IPS DF 19.7 (cell line): ENCODE data around the gene ZNF394.
"Not testable (repeated sequence)": the region's sequence is repeated elsewhere in the genome, so short reads cannot be mapped to it uniquely, and the experiment has no call there.

Source experiments
- DNase-seq: peaks from one replicate; pipeline ENCODE4 v3.0.0-alpha.2; 2013; ENCODE audit warnings: low read depth, low spot score

ZNF394 gene

DNA sequence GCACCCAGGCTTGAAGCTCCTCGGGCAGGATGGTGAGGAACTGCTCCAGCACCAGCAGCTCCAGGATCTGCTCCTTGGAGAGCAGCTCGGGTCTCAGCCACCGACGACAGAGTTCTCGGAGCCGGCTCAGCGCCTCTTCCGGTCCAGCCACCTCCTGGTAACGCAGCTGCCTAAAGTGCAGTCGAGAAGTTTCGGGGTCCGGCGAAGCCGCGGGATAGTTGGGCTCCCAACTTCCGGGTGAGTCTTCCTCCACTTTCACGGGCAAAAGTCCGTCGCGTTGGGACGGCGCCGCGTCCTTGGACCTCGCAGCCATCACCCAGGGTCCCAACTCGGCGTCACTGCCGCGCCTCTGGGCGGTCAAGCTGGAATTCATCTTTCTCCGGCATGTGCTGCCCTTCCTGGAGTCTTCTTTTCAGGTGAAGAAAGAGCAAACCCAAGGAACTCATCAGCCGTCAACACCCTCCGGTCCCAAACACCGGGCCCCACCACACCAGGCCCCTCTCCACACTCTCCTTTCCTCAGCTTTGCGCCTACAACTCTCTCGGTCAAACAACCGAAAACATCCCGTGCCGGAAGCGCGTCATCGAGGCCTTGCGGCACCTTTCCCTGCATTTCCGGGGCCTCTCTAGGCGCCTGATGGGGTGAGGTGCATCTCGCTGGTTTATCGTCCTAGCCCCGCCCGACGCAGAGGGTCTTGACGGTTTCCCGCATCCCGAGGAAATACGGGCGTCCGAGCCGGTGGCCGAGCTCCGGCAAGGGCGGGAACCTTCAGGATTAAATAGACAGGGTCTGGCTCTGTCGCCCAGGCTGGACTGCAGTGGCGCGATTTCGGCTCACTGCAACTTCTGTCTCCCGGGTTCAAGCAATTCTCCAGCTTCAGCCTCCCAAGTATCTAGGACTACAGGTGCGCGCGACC lies at the start of gene ZNF394:
TSS of gene ZNF394 (minus strand) at position 561 of the 916 bp plus-strand sequence. CDS start at position 373, 188 bp downstream.
- DNase-seq, result peak; percentile 80

GRCh38 chr7:99549545-99549944 lies 49.5 kb upstream of the ZNF394 start:
- not testable (repeated sequence) for DNase-seq

- DNase-seq, result not testable (repeated sequence)
These were observed 45.2 kb upstream of the ZNF394 start for GRCh38 chr7:99545308-99545707.

DNA sequence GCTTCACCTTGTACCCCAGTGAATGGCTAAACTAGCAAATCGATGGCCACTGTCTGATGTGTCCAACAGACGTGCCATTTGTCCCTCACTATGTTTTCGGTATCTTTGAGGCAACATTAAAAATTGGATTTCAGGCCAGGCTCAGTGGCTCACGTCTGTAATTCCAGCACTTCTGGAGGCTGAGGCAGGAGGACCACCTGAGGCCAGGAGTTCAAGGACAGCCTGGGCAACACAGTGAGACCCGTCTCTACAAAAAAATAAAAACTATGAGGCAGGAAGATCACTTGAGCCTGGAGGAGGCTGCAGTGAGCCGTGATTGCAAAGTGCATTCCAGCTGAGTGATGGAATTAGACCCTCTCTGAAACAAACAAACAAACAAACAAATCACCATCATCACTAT lies 43.8 kb upstream of the ZNF394 start:
- no peak for DNase-seq

- no peak for DNase-seq
These were observed 43.1 kb upstream of the ZNF394 start for GRCh38 chr7:99543081-99543671.

DNA sequence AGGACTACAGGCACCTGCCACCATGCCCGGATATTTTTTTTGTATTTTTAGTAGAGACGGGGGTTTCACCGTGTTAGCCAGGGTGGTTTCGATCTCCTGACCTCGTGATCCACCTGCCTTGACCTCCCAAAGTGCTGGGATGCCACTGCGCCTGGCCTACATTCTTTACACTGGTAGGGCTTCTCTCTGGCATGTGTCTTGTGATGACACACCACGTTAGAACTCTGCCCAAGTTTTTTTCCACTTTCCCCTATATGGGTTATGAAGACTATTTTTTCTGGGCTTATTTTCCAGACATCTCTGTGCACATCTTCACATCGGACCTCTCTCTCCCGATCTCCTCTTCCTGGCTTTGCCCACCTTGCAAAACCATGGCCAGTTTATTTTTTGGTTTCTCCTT lies 41.1 kb upstream of the ZNF394 start:
- DNase-seq, result no peak

GRCh38 chr7:99540542-99540941 lies 40.5 kb upstream of the ZNF394 start:
- DNase-seq, result no peak

- no peak for DNase-seq
These were observed 39.2 kb upstream of the ZNF394 start for GRCh38 chr7:99539213-99539811.

GRCh38 chr7:99535667-99536066 lies 35.6 kb upstream of the ZNF394 start:
- DNase-seq, result no peak

DNA sequence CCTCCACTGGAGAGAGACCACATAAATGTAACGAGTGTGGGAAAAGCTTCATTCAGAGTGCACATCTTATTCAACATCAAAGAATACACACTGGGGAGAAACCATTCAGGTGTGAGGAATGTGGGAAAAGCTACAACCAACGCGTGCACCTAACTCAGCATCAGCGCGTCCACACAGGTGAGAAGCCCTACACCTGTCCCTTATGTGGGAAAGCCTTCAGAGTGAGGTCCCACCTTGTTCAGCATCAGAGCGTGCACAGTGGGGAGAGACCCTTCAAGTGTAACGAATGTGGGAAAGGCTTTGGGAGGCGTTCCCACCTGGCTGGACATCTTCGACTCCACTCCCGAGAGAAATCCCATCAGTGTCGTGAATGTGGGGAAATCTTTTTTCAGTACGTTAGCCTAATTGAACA lies 31.3 kb upstream of the ZNF394 start:
- no peak for DNase-seq

DNA sequence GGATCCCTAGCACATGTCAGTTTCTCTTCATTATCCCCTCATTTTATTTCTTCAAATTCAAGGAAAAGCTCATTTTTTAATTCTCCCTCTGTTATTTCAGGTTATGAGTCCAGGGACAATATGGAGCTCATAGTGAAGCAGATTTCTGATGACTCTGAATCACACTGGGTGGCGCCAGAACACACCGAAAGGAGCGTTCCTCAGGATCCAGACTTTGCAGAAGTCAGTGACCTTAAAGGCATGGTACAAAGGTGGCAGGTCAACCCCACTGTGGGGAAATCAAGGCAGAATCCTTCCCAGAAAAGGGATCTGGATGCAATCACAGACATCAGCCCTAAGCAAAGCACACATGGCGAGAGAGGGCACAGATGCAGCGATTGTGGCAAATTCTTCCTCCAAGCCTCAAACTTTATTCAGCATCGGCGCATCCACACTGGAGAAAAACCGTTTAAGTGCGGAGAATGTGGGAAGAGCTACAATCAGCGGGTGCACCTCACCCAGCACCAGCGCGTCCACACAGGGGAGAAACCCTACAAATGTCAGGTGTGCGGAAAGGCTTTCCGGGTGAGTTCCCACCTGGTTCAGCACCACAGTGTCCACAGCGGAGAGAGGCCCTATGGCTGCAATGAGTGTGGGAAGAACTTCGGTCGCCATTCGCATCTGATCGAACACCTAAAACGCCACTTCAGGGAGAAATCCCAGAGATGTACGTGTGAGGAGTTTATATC lies 25.8 kb upstream of the ZNF394 start:
- no peak for DNase-seq

DNA sequence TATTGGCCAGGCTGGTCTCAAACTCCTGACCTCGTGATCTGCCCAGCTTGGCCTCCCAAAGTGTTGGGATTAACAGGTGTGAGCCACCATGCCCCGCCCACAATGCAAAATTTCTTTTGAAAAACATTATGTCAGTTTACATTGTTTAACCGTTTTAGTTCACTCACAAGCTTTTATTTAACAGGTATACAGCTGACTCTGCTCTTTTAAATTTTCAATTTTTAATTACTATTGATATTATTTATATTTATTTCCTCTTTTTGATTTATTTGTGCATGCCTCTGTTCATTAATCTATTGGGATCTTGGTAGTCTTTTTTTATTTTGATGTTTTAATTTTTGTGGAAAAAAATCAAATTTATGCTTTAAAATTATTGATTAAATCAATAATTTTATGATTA lies 21.3 kb upstream of the ZNF394 start:
- no peak for DNase-seq

DNA sequence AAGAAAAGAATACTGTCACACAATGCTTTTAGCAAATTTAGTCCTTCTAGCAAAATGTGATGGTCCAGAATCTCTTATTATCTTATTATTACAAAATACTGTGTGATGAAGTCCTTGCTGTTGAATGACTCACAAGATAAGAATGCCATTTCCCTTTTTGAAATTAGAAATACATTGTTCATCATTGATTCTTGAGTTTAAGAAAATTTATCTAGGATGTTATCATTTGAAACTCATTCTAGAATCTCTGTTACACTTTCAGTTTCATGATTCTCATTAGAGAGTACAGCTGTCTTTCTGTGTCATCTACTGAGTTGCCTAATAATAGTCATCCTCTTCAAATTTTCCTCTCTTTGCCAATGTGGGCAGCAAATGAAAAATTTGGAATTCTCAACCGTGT lies 14.0 kb upstream of the ZNF394 start:
- no peak for DNase-seq

DNA sequence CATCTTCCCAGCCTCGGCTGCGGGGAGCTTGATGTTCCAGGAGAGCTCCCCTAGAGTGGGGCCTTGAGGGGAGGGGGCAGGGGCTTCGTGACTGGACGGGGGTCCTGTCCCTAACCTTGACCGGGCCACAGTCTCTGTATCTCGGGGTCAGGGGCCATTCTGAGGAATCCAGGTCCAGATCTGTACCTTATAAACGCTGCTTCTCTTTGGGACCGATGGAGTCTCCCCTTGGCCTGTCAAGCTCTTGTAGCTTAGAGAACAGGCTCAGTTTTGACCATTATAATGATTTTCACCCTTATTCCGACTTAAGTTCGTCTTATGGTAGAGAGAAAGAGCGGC lies 5.2 kb upstream of the ZNF394 start:
- no peak for DNase-seq

DNA sequence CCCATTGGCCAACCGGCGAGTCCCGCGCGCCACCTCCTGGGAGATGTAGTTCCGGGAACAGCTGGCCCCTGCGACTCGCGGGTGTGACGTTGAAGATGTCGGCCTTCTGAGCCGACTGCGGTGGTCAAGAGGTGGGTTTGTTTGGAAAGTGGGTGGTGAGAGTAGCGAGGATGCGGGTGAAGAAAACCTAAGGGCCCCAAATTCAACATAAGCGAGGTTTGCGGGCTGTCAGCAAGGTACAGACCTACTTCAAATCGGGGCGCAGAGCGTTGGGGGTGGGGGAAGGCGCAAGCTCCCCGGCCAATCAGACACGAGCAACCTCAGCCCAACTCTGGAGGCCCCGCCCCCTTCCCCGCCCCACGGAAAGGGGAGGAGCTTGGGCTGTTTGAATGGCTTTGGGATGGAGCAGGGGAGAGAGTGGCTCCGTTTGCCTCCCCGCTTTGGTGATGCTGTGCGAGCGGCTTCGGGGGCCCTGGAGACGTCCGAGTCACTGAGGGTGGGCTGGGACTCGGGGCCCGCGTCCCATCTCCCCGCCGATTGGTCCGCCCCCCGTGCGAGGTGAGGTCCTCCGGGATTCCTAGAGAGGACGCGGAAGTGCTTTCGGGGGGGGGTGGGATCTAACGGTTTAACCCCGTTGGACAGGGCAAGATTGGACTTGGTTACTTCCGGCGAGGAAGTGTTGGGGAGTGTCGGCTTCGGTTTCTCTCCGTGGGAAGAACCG lies 4.7 kb upstream of the ZNF394 start, which contains the start of gene ZKSCAN5:
TSS of gene ZKSCAN5 (plus strand) at position 60 of the 721 bp plus-strand sequence. CDS start 1,383 bp downstream, outside the sequence.
- DNase-seq, result peak; percentile 68

DNA sequence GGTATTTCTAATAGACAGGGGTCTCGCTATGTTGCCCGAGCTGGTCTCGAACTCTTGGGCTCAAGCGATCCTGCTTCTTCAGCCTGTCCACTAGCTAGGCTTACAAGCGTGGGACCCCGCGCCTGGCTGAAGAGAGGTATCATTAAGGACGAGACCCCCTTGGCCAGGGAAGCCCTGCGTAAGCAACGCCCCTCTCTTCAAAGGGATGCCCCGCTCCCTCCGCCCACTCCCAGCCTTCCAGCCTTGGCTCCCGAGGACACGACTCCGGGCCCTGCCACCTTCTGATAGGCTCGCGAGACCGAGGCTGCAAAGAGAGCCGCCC lies 4.2 kb upstream of the ZNF394 start:
- peak; percentile 84 for DNase-seq

GRCh38 chr7:99501236-99501635 lies 1.2 kb upstream of the ZNF394 start:
- DNase-seq, result not testable (repeated sequence)

GRCh38 chr7:99500637-99501009 lies 542 bp upstream of the ZNF394 start:
- no peak for DNase-seq

DNA sequence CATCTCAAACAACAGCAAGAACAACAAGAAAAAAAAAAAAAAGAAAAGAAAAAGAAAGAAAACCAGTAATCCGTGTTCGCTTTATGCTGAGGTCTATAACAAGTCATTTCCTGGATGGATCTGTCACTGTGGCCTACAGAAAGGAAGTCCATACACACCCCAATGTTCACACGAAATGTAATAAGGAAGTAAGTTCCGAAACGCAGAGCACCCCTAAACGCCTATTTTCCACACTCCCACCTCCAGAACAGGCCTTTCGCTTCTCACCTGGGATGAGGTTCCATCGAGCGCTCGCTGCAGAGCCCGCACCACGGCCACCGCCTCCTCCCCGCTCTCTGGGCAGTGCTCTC lies 735 bp downstream of the ZNF394 start:
- DNase-seq, result no peak

GRCh38 chr7:99498546-99498944 lies 1.5 kb downstream of the ZNF394 start:
- DNase-seq, result no peak

DNA sequence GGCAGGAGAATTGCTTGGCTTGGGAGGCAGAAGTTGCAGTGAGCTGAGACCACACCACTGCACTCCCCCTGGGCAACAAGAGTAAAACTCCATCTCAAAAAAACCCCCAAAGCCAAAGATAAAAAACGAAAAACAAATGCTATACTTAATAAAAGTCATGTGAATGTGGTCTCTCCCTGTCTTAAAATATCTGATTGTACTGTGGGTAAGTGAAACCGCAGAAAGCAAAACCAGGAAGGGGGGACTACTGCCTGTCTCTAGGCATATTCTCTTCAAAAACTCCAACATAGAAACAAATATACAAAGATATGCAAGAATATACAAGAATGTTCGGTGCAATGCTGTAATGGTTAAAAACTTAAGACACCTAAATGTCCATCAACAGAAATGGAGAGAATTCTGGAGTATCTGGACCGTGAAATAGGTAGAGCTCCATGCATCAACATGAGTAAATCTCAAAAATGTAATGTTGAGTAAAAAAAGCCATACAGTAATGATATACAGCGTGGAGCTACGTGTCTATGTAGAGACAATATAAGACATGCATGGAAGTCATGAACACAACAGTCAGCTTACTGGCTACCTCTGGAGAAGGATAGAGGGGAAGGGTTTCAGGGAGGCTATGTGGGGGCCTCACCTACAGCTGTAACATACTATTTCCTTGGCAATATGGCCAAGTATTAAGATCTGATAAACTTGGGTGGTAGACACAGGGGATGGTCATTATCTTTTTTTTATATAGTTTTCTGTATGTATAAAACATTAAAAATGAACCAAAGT lies 2.1 kb downstream of the ZNF394 start:
- no peak for DNase-seq
